Spleen (tissue), 7 donors: Measurements from ENCODE around the gene SMCR8.

ENCODE experiments used
- POLR2A ChIP-seq, 3 donors: fragments of 450-650 bp; IDR thresholded peaks; one replicate each; pipeline ENCODE4 v1.5.1; 2017; ENCODE audit warnings: antibody characterized with exemption in 3 of 3, mild to moderate bottlenecking in 1 of 3
- POLR2AphosphoS5 ChIP-seq, 3 donors: sonication (generic); formaldehyde crosslinking; IDR thresholded peaks; one replicate each; pipeline ENCODE4 v1.5.1; 2017; ENCODE audit warnings: antibody characterized with exemption in 3 of 3
- TF ChIP-seq, protein P1 (sequence below), 11 experiments: fragments of 200-600 bp in 7 of 11; fragments of 450-650 bp in 4 of 11; sonication (generic) in 4 of 11; IDR thresholded peaks in 8 of 11; conservative IDR thresholded peaks in 3 of 11; 1 replicate in 7 of 11; 2 replicates in 4 of 11; pipeline versions ENCODE4 v1.4.0 to v1.8.0; 2016 to 2021; ENCODE audit warnings: antibody characterized with exemption in 11 of 11, inconsistent platforms in 4 of 11, mild to moderate bottlenecking in 1 of 11
- donor health status: DM: no; HTN: no; CAD: no; lungs with moderate emphysema.
- donor health status: DM: no; HTN: no; CAD: no.
- donor health status: DM: no; HTN: no; CAD: no.

DNA sequence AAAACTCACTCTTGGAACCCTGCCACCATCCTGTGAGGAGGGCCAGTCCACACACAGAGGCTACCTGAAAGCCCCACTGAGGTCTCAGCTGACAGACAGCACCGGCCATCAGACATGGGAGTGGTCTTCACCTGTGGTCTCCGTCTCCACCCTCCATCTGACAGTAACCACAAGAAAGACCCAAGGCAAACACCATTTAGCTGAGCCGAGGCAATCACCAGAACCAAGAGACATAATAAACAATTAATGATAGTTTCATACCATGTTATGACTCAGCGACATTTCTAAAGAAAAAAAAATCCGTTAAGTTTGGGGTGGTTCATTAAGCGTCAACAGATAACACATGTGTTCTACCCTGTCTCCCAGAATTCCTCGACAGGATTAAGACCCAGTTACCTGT lies 56.4 kb downstream of the SMCR8 start:
- TF ChIP-seq, protein P1, sequence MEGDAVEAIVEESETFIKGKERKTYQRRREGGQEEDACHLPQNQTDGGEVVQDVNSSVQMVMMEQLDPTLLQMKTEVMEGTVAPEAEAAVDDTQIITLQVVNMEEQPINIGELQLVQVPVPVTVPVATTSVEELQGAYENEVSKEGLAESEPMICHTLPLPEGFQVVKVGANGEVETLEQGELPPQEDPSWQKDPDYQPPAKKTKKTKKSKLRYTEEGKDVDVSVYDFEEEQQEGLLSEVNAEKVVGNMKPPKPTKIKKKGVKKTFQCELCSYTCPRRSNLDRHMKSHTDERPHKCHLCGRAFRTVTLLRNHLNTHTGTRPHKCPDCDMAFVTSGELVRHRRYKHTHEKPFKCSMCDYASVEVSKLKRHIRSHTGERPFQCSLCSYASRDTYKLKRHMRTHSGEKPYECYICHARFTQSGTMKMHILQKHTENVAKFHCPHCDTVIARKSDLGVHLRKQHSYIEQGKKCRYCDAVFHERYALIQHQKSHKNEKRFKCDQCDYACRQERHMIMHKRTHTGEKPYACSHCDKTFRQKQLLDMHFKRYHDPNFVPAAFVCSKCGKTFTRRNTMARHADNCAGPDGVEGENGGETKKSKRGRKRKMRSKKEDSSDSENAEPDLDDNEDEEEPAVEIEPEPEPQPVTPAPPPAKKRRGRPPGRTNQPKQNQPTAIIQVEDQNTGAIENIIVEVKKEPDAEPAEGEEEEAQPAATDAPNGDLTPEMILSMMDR (IDR thresholded peaks at IDR 0.05 in 8 of 11, conservative IDR thresholded peaks at IDR 0.05 in 3 of 11) = no peak
- TF ChIP-seq POLR2AphosphoS5 (IDR thresholded peaks at IDR 0.05) (no peak), POLR2A (IDR thresholded peaks at IDR 0.05) (no peak)
